Measurements from ENCODE around the gene CD79B. TPM values are rescaled to one million over a fixed set of nuclear protein-coding genes. Genes with fewer than 3 reads are reported as not detected.

The CD79B gene
- total and polyA plus RNA-seq, 2 experiments from 2014 or later = not detected

- Histone ChIP-seq H3K27me3 (replicated peaks; ENCODE audit: insufficient read depth) (no peaks in the 10 kb centered on the region), H3K79me2 (ENCODE audit: insufficient read depth) (no peaks in the 10 kb centered on the region), H3K4me2 (ENCODE audit: unreplicated experiment) (no peak overlapping the region), H3K27ac (no peak overlapping the region), H3K9me3 (ENCODE audit: low read depth) (no peaks in the 10 kb centered on the region), H3K9ac (no peak overlapping the region), H3K9me2 (ENCODE audit: insufficient read depth) (no peaks in the 10 kb centered on the region), H3K4me1 (ENCODE audit: insufficient read depth) (no peaks in the 10 kb centered on the region), H3K4me3 (no peak overlapping the region), H4K20me1 (ENCODE audit: insufficient read depth) (no peaks in the 10 kb centered on the region), H2AFZ (no peak overlapping the region), H3K36me3 (ENCODE audit: low read depth) (no peaks in the 10 kb centered on the region), H3F3A (ENCODE audit: insufficient read depth) (no peaks in the 10 kb centered on the region)
- WGBS, 2 experiments (ENCODE audit: low coverage in 1 of 2, low lambda C conversion rate in 2 of 2, missing lambda C conversion rate in 2 of 2) = 47 to 51% methylated on average over 10 of the region's 10 CpGs
- no peak for DNase-seq
- TF ChIP-seq EZH2 (IDR thresholded peaks at IDR 0.05; ENCODE audit: insufficient read depth, poor library complexity, severe bottlenecking) (no peak), EZH2phosphoT487 (IDR thresholded peaks at IDR 0.05; ENCODE audit: insufficient read depth, low read depth) (no peak)
- in situ Hi-C loops (cut with MboI) = no loop called here
Measured at GRCh38 chr17:63962298-63962744, 30.2 kb upstream of the CD79B start.

DNA sequence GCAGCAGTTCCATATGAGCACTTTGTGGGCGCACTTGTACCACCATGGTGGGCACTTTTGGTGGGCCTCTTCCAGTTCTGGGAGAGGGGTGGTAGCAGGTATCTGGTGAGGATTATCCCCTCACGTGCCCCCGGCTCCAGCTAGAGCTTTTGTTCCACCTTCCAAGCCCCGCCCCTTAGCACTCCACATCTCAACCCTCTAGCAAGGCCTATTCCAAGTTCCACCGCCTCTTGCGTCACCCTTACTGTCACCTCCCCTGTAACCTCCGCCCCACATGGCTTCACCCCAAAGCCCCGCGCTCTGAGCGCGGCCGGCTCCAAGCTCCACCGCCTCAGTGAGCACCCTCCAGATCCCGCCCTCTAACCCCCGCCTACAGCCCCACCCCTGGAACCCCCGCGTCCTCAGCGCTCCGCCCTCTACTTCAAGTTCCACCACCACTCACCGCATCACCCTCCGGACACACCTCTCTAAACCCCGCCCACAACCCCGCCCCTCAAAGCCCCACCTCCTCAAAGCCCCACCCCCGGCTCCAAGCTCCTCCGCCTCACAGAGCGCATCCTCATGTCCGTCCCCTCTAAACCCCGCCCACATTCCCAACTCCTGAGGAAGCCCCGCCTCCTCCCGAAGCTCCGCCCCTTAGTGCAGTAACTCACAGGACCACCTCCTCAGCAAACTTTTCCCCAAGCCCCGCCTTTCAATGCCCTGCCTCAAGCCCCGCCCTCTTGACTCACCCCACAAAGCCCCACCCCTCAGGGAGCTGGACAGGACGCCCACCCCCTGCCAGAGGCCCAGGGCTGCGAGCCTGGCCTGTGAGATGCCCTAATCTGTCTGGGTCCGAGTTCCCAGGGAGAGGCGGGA, 29.5 kb upstream of the CD79B start:
- Histone ChIP-seq H3F3A (ENCODE audit: insufficient read depth) (no peaks in the 10 kb centered on the region), H3K27ac (no peak overlapping the region), H3K79me2 (ENCODE audit: insufficient read depth) (no peaks in the 10 kb centered on the region), H3K9me3 (ENCODE audit: low read depth) (no peaks in the 10 kb centered on the region), H3K27me3 (replicated peaks; ENCODE audit: insufficient read depth) (no peaks in the 10 kb centered on the region), H3K4me1 (ENCODE audit: insufficient read depth) (no peaks in the 10 kb centered on the region), H2AFZ (no peak overlapping the region), H3K4me2 (ENCODE audit: unreplicated experiment) (peak overlapping the region; percentile 45), H4K20me1 (ENCODE audit: insufficient read depth) (no peaks in the 10 kb centered on the region), H3K36me3 (ENCODE audit: low read depth) (no peaks in the 10 kb centered on the region), H3K4me3 (no peak overlapping the region), H3K9ac (no peak overlapping the region), H3K9me2 (ENCODE audit: insufficient read depth) (no peaks in the 10 kb centered on the region)
- TF ChIP-seq EZH2 (IDR thresholded peaks at IDR 0.05; ENCODE audit: insufficient read depth, poor library complexity, severe bottlenecking) = no peak
- TF ChIP-seq EZH2phosphoT487 (IDR thresholded peaks at IDR 0.05; ENCODE audit: insufficient read depth, low read depth) = no peak
- DNase-seq = peak; percentile 85
- WGBS, 2 experiments (ENCODE audit: low coverage in 1 of 2, low lambda C conversion rate in 2 of 2, missing lambda C conversion rate in 2 of 2) = 15 to 20% methylated on average over 20 to 37 of the region's 37 CpGs
- in situ Hi-C loops (cut with MboI) = no loop called here

GRCh38 chr17:63960430-63960829, 28.3 kb upstream of the CD79B start:
- no peak overlapping the region for H2AFZ ChIP-seq
- DNase-seq = no peak
- no peaks in the 10 kb centered on the region for H3K9me3 ChIP-seq (ENCODE audit: low read depth)
- no peak overlapping the region for H3K9ac ChIP-seq
- no peak for TF ChIP-seq EZH2 (IDR thresholded peaks at IDR 0.05; ENCODE audit: insufficient read depth, poor library complexity, severe bottlenecking)
- no peak overlapping the region for H3K4me2 ChIP-seq (ENCODE audit: unreplicated experiment)
- in situ Hi-C loops (cut with MboI) = no loop called here
- no peaks in the 10 kb centered on the region for H3K9me2 ChIP-seq (ENCODE audit: insufficient read depth)
- WGBS, 2 experiments (ENCODE audit: low coverage in 1 of 2, low lambda C conversion rate in 2 of 2, missing lambda C conversion rate in 2 of 2) = 67 to 78% methylated on average over 7 of the region's 7 CpGs
- H3K27ac ChIP-seq = no peak overlapping the region
- H3K4me1 ChIP-seq (ENCODE audit: insufficient read depth) = no peaks in the 10 kb centered on the region
- H3K36me3 ChIP-seq (ENCODE audit: low read depth) = no peaks in the 10 kb centered on the region
- H3K4me3 ChIP-seq = no peak overlapping the region
- H4K20me1 ChIP-seq (ENCODE audit: insufficient read depth) = no peaks in the 10 kb centered on the region
- H3F3A ChIP-seq (ENCODE audit: insufficient read depth) = no peaks in the 10 kb centered on the region
- no peaks in the 10 kb centered on the region for H3K27me3 ChIP-seq (replicated peaks; ENCODE audit: insufficient read depth)
- H3K79me2 ChIP-seq (ENCODE audit: insufficient read depth) = no peaks in the 10 kb centered on the region

DNA sequence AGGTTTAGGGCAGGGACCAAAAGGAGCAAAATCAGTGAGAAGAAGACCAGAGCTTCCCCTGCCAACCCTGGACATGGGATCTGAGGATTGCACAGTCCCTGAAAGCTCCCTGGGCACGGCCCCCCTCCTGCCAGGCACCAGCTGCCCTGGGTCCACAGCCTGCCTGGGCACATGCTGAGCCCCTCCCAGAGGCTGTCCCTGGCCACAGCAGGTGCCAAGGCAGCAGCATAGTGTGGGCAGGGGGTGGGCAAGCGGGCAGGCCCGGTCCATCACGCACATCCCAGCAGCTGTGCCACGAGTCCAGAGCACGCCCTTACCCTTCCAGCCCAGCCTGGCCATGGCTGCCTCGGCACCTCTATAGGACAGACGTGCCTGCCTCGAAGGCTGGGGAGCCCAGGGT, 27.9 kb upstream of the CD79B start:
- Histone ChIP-seq H3K36me3 (ENCODE audit: low read depth) (no peaks in the 10 kb centered on the region), H3K9ac (no peak overlapping the region), H3F3A (ENCODE audit: insufficient read depth) (no peaks in the 10 kb centered on the region), H3K4me1 (ENCODE audit: insufficient read depth) (no peaks in the 10 kb centered on the region), H3K27ac (no peak overlapping the region), H3K9me2 (ENCODE audit: insufficient read depth) (no peaks in the 10 kb centered on the region), H3K79me2 (ENCODE audit: insufficient read depth) (no peaks in the 10 kb centered on the region), H2AFZ (no peak overlapping the region), H3K4me3 (no peak overlapping the region), H3K9me3 (ENCODE audit: low read depth) (no peaks in the 10 kb centered on the region), H3K27me3 (replicated peaks; ENCODE audit: insufficient read depth) (no peaks in the 10 kb centered on the region), H3K4me2 (ENCODE audit: unreplicated experiment) (no peak overlapping the region), H4K20me1 (ENCODE audit: insufficient read depth) (no peaks in the 10 kb centered on the region)
- WGBS, 2 experiments (ENCODE audit: low coverage in 1 of 2, low lambda C conversion rate in 2 of 2, missing lambda C conversion rate in 2 of 2) = 80 to 81% methylated on average over 9 of the region's 9 CpGs
- TF ChIP-seq EZH2 (IDR thresholded peaks at IDR 0.05; ENCODE audit: insufficient read depth, poor library complexity, severe bottlenecking) = no peak
- TF ChIP-seq EZH2phosphoT487 (IDR thresholded peaks at IDR 0.05; ENCODE audit: insufficient read depth, low read depth) = no peak
- in situ Hi-C loops (cut with MboI) = no loop called here
- no peak for DNase-seq

Measured in GM23248 (cell line).